ENCODE data around the gene PNMA8B. TPM values are rescaled to one million over a fixed set of nuclear protein-coding genes. Genes with fewer than 3 reads are reported as not detected.

The PNMA8B gene
- polyA plus RNA-seq, 3 donors: 3.5 to 5.3 (median 4.7) TPM

- DNase-seq: no peak
These were observed 34.1 kb downstream of the PNMA8B start for GRCh38 chr19:46461537-46461936.

- DNase-seq: no peak
These were observed 34.7 kb downstream of the PNMA8B start for GRCh38 chr19:46460981-46461380.

GRCh38 chr19:46460055-46460454 lies 35.6 kb downstream of the PNMA8B start:
- DNase-seq: no peak

GRCh38 chr19:46456930-46457329 lies 38.7 kb downstream of the PNMA8B start:
- no peak for DNase-seq

GRCh38 chr19:46454244-46454643 lies 41.4 kb downstream of the PNMA8B start:
- DNase-seq: no peak

- no peak for DNase-seq
These were observed 42.0 kb downstream of the PNMA8B start for GRCh38 chr19:46453661-46454060.

GRCh38 chr19:46452186-46452585 lies 43.5 kb downstream of the PNMA8B start:
- no peak for DNase-seq

GRCh38 chr19:46451352-46451751 lies 44.3 kb downstream of the PNMA8B start:
- DNase-seq: no peak

GRCh38 chr19:46450737-46451136 lies 44.9 kb downstream of the PNMA8B start:
- DNase-seq: no peak

- DNase-seq: no peak
These were observed 46.4 kb downstream of the PNMA8B start for GRCh38 chr19:46449228-46449627.

GRCh38 chr19:46448601-46449000 lies 47.1 kb downstream of the PNMA8B start:
- no peak for DNase-seq

- DNase-seq: no peak
These were observed 47.8 kb downstream of the PNMA8B start for GRCh38 chr19:46447824-46448223.

- DNase-seq: no peak
These were observed 48.7 kb downstream of the PNMA8B start for GRCh38 chr19:46447006-46447405.

- DNase-seq: no peak
These were observed 49.6 kb downstream of the PNMA8B start for GRCh38 chr19:46446021-46446420.

GRCh38 chr19:46442808-46443450 lies 52.7 kb downstream of the PNMA8B start:
- no peak for DNase-seq

GRCh38 chr19:46441866-46442265 lies 53.8 kb downstream of the PNMA8B start:
- no peak for DNase-seq

Other genes with a start within 250 kb of the PNMA8B start
- gene HIF3A, start 198.8 kb downstream of the PNMA8B start, polyA plus RNA-seq (ENCODE audit: insufficient read length in 3 of 3): 10 to 100 TPM; 39.6 to 85.5 (median 65.4) TPM
- gene PPP5C, start 148.8 kb downstream of the PNMA8B start, polyA plus RNA-seq (ENCODE audit: insufficient read length in 3 of 3): 100 to 1,000 TPM; 101 to 122 (median 118) TPM
- 10 to 100 TPM; 50.7 to 67.3 (median 62.1) TPM for gene CCDC8, start 82.3 kb downstream of the PNMA8B start, polyA plus RNA-seq (ENCODE audit: insufficient read length in 3 of 3)
- gene PNMA8C, start 66.9 kb downstream of the PNMA8B start, polyA plus RNA-seq (ENCODE audit: insufficient read length in 3 of 3): under 1 TPM; 0.41 to 0.60 (median 0.46) TPM
- gene PNMA8A, start 24.3 kb downstream of the PNMA8B start, polyA plus RNA-seq (ENCODE audit: insufficient read length in 3 of 3): 10 to 100 TPM; 45.5 to 62.7 (median 47.2) TPM
- gene CALM3, start 105.5 kb upstream of the PNMA8B start, polyA plus RNA-seq (ENCODE audit: insufficient read length in 3 of 3): 100 to 1,000 TPM; 397 to 507 (median 417) TPM
- 1 to 10 TPM; 2.5 to 3.1 (median 2.6) TPM for gene PTGIR, start 129.2 kb upstream of the PNMA8B start, polyA plus RNA-seq (ENCODE audit: insufficient read length in 3 of 3)
- gene GNG8, start 140.3 kb upstream of the PNMA8B start, polyA plus RNA-seq (ENCODE audit: insufficient read length in 3 of 3): 1 to 10 TPM; 4.4 to 7.3 (median 6.0) TPM
- 10 to 100 TPM; 21.3 to 28.5 (median 23.0) TPM for gene DACT3, start 165.3 kb upstream of the PNMA8B start, polyA plus RNA-seq (ENCODE audit: insufficient read length in 3 of 3)
- gene PRKD2, start 221.2 kb upstream of the PNMA8B start, polyA plus RNA-seq (ENCODE audit: insufficient read length in 3 of 3): 10 to 100 TPM; 41.3 to 49.1 (median 42.7) TPM

Data from renal pelvis (tissue), 4 donors.